Muscle of leg (tissue), 11 donors: Measurements from ENCODE around the gene BAIAP2L2. TPM values are rescaled to one million over a fixed set of nuclear protein-coding genes. Genes with fewer than 3 reads are reported as not detected.

Experiments
- DNase-seq: peaks from one replicate; pipeline ENCODE4 v3.0.0; 2013
- H3K27ac ChIP-seq: one replicate; pipeline ENCODE4 v1.5.1; 2013; ENCODE audit warnings: mild to moderate bottlenecking, low read length, control low read depth
- H3K27me3 ChIP-seq: one replicate; pipeline ENCODE4 v1.6.1; 2013; ENCODE audit warnings: low read length; ENCODE audit not compliant: control insufficient read depth, insufficient read depth
- H3K36me3 ChIP-seq: one replicate; pipeline ENCODE4 v1.6.1; 2013; ENCODE audit warnings: low read length; ENCODE audit not compliant: control insufficient read depth, insufficient read depth
- H3K4me1 ChIP-seq: one replicate; pipeline ENCODE4 v1.6.1; 2013; ENCODE audit warnings: low read length; ENCODE audit not compliant: control insufficient read depth, insufficient read depth
- H3K4me3 ChIP-seq: one replicate; pipeline ENCODE4 v1.5.1; 2013; ENCODE audit warnings: low read length, control low read depth
- H3K9me3 ChIP-seq: replicated peaks from 2 replicates; pipeline ENCODE4 v1.6.1; 2013; ENCODE audit warnings: low read depth, low read length; ENCODE audit not compliant: control insufficient read depth
- WGBS: methylation state at CpG from one replicate; pipeline ENCODE4 v1.1.5; 2013; ENCODE audit warnings: missing lambda C conversion rate; ENCODE audit not compliant: insufficient coverage; 5-methylcytosine and 5-hydroxymethylcytosine counted together
- polyA plus RNA-seq, 8 donors: library from polyadenylated mRNA; unstranded; fragments of 120-200 nt; gene quantifications; one replicate each; pipeline versions ENCODE4 v1.2.1 to v1.2.3, GENCODE V29; 2013; ENCODE audit warnings: inconsistent platforms in 1 of 8, low replicate concordance in 1 of 8; ENCODE audit not compliant: insufficient read length in 8 of 8, insufficient read depth in 1 of 8
- total RNA-seq: library from RNA; stranded (reverse); fragments of 120-200 nt; gene quantifications from one replicate; pipeline ENCODE4 v1.2.4, GENCODE V29; 2013

BAIAP2L2 gene
- total and polyA plus RNA-seq, 9 donors, result 0.22 to 6.4 (median 1.2) TPM

- Histone ChIP-seq H3K27me3 (no peaks in the 10 kb centered on the region), H3K9me3 (no peaks in the 10 kb centered on the region), H3K4me1 (peaks cover 3% of the 10 kb centered on the region), H3K27ac (no peak overlapping the region), H3K36me3 (peaks cover 27% of the 10 kb centered on the region), H3K4me3 (no peak overlapping the region)
- DNase-seq, result no peak
- 78% methylated on average over 6 of the region's 9 CpGs for WGBS
Observed at GRCh38 chr22:38129856-38130255, 19.4 kb upstream of the BAIAP2L2 start.

GRCh38 chr22:38129021-38129420 is 18.5 kb upstream of the BAIAP2L2 start:
- no peak overlapping the region for H3K27ac ChIP-seq

GRCh38 chr22:38127869-38128268 is 17.4 kb upstream of the BAIAP2L2 start:
- no peak overlapping the region for H3K27ac ChIP-seq
- H3K4me3 ChIP-seq, result no peak overlapping the region
- peaks cover 21% of the 10 kb centered on the region for H3K36me3 ChIP-seq
- H3K27me3 ChIP-seq, result no peaks in the 10 kb centered on the region
- no peaks in the 10 kb centered on the region for H3K9me3 ChIP-seq
- H3K4me1 ChIP-seq, result peaks cover 3% of the 10 kb centered on the region
- DNase-seq, result no peak
- 78% methylated on average over 9 of the region's 9 CpGs for WGBS

More at GRCh38 chr22:38129021-38129420, 18.5 kb upstream of the BAIAP2L2 start:
- Histone ChIP-seq H3K4me3 (no peak overlapping the region), H3K27me3 (no peaks in the 10 kb centered on the region), H3K4me1 (peaks cover 3% of the 10 kb centered on the region), H3K9me3 (no peaks in the 10 kb centered on the region), H3K36me3 (peaks cover 24% of the 10 kb centered on the region)
- no peak for DNase-seq
- 86% methylated on average over 7 of the region's 10 CpGs for WGBS

- peaks cover 3% of the 10 kb centered on the region for H3K4me1 ChIP-seq
Observed at GRCh38 chr22:38126928-38127668, 16.6 kb upstream of the BAIAP2L2 start.

GRCh38 chr22:38125751-38126201 is 15.3 kb upstream of the BAIAP2L2 start:
- Histone ChIP-seq H3K27ac (no peak overlapping the region), H3K36me3 (peaks cover 13% of the 10 kb centered on the region), H3K27me3 (no peaks in the 10 kb centered on the region), H3K9me3 (no peaks in the 10 kb centered on the region), H3K4me1 (peaks cover 3% of the 10 kb centered on the region), H3K4me3 (no peak overlapping the region)
- 68% methylated on average over 8 of the region's 11 CpGs for WGBS
- no peak for DNase-seq

More at GRCh38 chr22:38126928-38127668, 16.6 kb upstream of the BAIAP2L2 start:
- Histone ChIP-seq H3K4me3 (no peak overlapping the region), H3K27ac (no peak overlapping the region), H3K36me3 (peaks cover 13% of the 10 kb centered on the region), H3K9me3 (no peaks in the 10 kb centered on the region), H3K27me3 (no peaks in the 10 kb centered on the region)
- 82% methylated on average over 20 of the region's 23 CpGs for WGBS
- no peak for DNase-seq

GRCh38 chr22:38125038-38125610 is 14.6 kb upstream of the BAIAP2L2 start:
- Histone ChIP-seq H3K9me3 (no peaks in the 10 kb centered on the region), H3K27me3 (no peaks in the 10 kb centered on the region), H3K27ac (no peak overlapping the region), H3K4me1 (peaks cover 3% of the 10 kb centered on the region), H3K4me3 (no peak overlapping the region), H3K36me3 (peaks cover 13% of the 10 kb centered on the region)
- 90% methylated on average over 14 of the region's 14 CpGs for WGBS
- no peak for DNase-seq

- Histone ChIP-seq H3K36me3 (peaks cover 13% of the 10 kb centered on the region), H3K9me3 (no peaks in the 10 kb centered on the region), H3K27ac (no peak overlapping the region), H3K27me3 (no peaks in the 10 kb centered on the region), H3K4me3 (no peak overlapping the region), H3K4me1 (peaks cover 3% of the 10 kb centered on the region)
- DNase-seq, result no peak
- 91% methylated on average over 13 of the region's 21 CpGs for WGBS
Observed at GRCh38 chr22:38124236-38124974, 13.9 kb upstream of the BAIAP2L2 start.

- H3K27ac ChIP-seq, result no peak overlapping the region
- no peaks in the 10 kb centered on the region for H3K27me3 ChIP-seq
- H3K4me1 ChIP-seq, result peaks cover 3% of the 10 kb centered on the region
- DNase-seq, result no peak
- no peaks in the 10 kb centered on the region for H3K9me3 ChIP-seq
- WGBS, result 90% methylated on average over 2 of the region's 6 CpGs
- peaks cover 7% of the 10 kb centered on the region for H3K36me3 ChIP-seq
- no peak overlapping the region for H3K4me3 ChIP-seq
Observed at GRCh38 chr22:38122616-38123015, 12.1 kb upstream of the BAIAP2L2 start.

GRCh38 chr22:38120359-38121110 is 10.1 kb upstream of the BAIAP2L2 start:
- no peak overlapping the region for H3K4me3 ChIP-seq
- DNase-seq, result no peak
- 82% methylated on average over 27 of the region's 28 CpGs for WGBS

More at GRCh38 chr22:38120359-38121110, 10.1 kb upstream of the BAIAP2L2 start:
- Histone ChIP-seq H3K9me3 (no peaks in the 10 kb centered on the region), H3K4me1 (no peaks in the 10 kb centered on the region), H3K36me3 (no peaks in the 10 kb centered on the region), H3K27me3 (no peaks in the 10 kb centered on the region), H3K27ac (no peak overlapping the region)
